ENCODE measurements around the gene PNMA6E. TPM values are rescaled to one million over a fixed set of nuclear protein-coding genes. Genes with fewer than 3 reads are reported as not detected.
A peak's percentile ranks its signal among the peaks of the same experiment; 100 is the strongest.

Gene PNMA6E
- total RNA-seq, 3 donors from 2014 or later = not detected

GRCh38 chrX:153400146-153401132 is 711 bp downstream of the PNMA6E start:
- H3K9me3 ChIP-seq = peaks cover 0 to 7% of the 10 kb centered on the region in 2 donors
- TF ChIP-seq CTCF (IDR thresholded peaks at IDR 0.05) = peak in 1 of 3 donors; percentile 18
- no peak for TF ChIP-seq POLR2AphosphoS5 (IDR thresholded peaks at IDR 0.05)
- H3K27ac ChIP-seq = no peak overlapping the region
- H3K4me3 ChIP-seq = no peak overlapping the region
- no peaks in the 10 kb centered on the region for H3K36me3 ChIP-seq
- DNase-seq (ENCODE audit: low spot score in 2 of 2) = no peak
- H3K4me1 ChIP-seq = no peaks in the 10 kb centered on the region
- peaks cover 0 to 41% of the 10 kb centered on the region in 2 donors for H3K27me3 ChIP-seq
- intact Hi-C loops (cut with DNase I; ENCODE audit: low total_unique reads) = no loop called here

- no peak for DNase-seq (ENCODE audit: low spot score in 2 of 2)
- no peak overlapping the region for H3K27ac ChIP-seq
- peaks cover 0 to 7% of the 10 kb centered on the region in 2 donors for H3K9me3 ChIP-seq
- H3K4me1 ChIP-seq = no peaks in the 10 kb centered on the region
- intact Hi-C loops (cut with DNase I; ENCODE audit: low total_unique reads) = no loop called here
- H3K27me3 ChIP-seq = peaks cover 0 to 52% of the 10 kb centered on the region in 2 donors
- TF ChIP-seq CTCF (IDR thresholded peaks at IDR 0.05) (no peak), POLR2AphosphoS5 (IDR thresholded peaks at IDR 0.05) (no peak)
- H3K36me3 ChIP-seq = no peaks in the 10 kb centered on the region
- no peak overlapping the region for H3K4me3 ChIP-seq
Observed at GRCh38 chrX:153398275-153398960, 2.7 kb downstream of the PNMA6E start.

- TF ChIP-seq CTCF (IDR thresholded peaks at IDR 0.05) = no peak
- Histone ChIP-seq H3K4me3 (no peak overlapping the region), H3K4me1 (no peaks in the 10 kb centered on the region), H3K27ac (no peak overlapping the region), H3K36me3 (no peaks in the 10 kb centered on the region), H3K27me3 (peaks cover 0 to 58% of the 10 kb centered on the region in 2 donors), H3K9me3 (peaks cover 0 to 7% of the 10 kb centered on the region in 2 donors)
- no peak for DNase-seq (ENCODE audit: low spot score in 2 of 2)
- intact Hi-C loops (cut with DNase I; ENCODE audit: low total_unique reads) = no loop called here
Observed at GRCh38 chrX:153397256-153397960, 3.7 kb downstream of the PNMA6E start.

DNA sequence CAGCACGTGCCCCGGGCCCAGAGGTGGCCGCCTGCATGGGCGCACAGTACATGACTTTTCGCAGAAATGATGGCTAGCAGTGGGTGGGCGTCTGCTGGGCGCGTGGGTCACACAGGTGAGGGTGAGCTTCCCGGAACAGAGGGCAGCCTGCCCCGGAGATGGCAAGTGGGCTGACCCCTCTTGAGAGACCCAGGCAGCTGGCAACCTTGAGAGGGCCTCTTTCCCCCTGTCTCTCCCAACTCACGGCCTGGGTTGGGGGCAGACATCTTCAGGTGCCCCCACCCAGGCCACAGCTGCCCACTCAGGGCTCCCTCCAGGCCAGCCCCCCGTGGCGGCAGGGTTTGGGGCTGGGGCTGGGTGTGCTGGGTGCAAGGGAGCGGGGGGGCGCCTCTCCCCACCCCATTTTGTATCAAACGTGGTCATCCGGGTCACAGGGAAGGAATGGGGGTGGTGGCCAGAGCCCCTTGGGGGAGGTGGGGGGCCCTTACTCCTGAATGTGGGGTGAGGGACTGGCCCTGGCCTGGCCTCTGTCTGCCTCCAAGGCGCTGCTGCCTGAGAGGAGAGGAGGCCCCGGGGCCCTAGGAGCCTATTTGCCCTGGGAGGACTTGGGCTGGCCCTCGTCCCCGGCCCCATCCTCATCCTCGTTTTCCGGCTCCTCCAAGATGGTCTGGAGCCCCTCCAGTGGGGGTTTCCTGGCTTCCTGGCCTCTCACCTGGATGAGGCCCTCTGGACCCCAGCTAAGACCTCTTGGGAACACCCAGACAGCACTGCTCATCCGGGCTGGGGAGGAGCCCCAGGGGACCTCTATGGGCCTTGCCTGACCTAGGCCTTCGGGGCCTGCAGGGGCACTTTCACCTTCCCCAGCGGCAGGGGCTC is 4.6 kb downstream of the PNMA6E start:
- Histone ChIP-seq H3K9me3 (peaks cover 0 to 7% of the 10 kb centered on the region in 2 donors), H3K27ac (no peak overlapping the region), H3K4me1 (no peaks in the 10 kb centered on the region), H3K4me3 (no peak overlapping the region), H3K36me3 (no peaks in the 10 kb centered on the region), H3K27me3 (peaks cover 0 to 58% of the 10 kb centered on the region in 2 donors)
- TF ChIP-seq POLR2A (IDR thresholded peaks at IDR 0.05) (no peak), POLR2AphosphoS5 (IDR thresholded peaks at IDR 0.05) (no peak), CTCF (IDR thresholded peaks at IDR 0.05) (no peak)
- DNase-seq (ENCODE audit: low spot score in 2 of 2) = no peak
- intact Hi-C loops (cut with DNase I; ENCODE audit: low total_unique reads) = no loop called here
